ENCODE data around the gene TLCD3B. TPM values are rescaled to one million over a fixed set of nuclear protein-coding genes. Genes with fewer than 3 reads are reported as not detected.

Gene TLCD3B
- total and polyA plus RNA-seq, 9 of the 15 experiments (the other 6 are each of a cell fraction or from before 2014, with no cell fraction given), result 0.10 to 0.52 (median 0.23) TPM; not detected in 4

DNA sequence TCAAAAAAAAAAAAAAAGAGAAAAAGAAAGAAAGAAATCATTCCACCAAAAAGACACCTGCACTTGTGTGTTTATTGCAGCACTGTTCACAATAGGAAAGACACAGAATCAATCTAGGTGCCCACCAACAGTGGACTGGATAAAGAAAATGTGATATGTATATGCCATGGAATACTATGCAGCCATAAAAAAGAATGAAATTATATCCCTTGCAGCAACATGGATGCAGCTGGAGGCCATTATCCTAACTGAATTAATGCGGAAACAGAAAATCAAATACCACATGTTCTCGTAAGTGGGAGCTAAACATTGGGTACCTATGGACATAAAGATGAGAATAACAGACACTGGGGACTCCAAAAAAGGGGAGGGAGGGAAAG lies 13.8 kb downstream of the TLCD3B start:
- WGBS (ENCODE audit: insufficient coverage, low coverage, missing lambda C conversion rate), result 8% methylated on average over 2 of the region's 2 CpGs

More for the DNA sequence above, 13.8 kb downstream of the TLCD3B start:
- Histone ChIP-seq H3K9me1 (ENCODE audit: control insufficient read depth, insufficient read depth, low read length) (no peaks in the 10 kb centered on the region), H3K4me2 (ENCODE audit: insufficient read depth, low read length) (no peak overlapping the region), H3K9ac (ENCODE audit: insufficient read depth in 1 of 2, low read depth in 2 of 2, low read length in 2 of 2) (no peak overlapping the region), H3K27ac (ENCODE audit: extremely low read depth, low read depth, low read length) (no peak overlapping the region), H4K20me1 (replicated peaks; ENCODE audit: control insufficient read depth, insufficient read depth, low read length) (peaks cover 3% of the 10 kb centered on the region; the same call in 1 of the 2 replicates), H3K36me3 (ENCODE audit: control insufficient read depth, insufficient read depth, low read length) (no peaks in the 10 kb centered on the region), H3K27me3 (ENCODE audit: control insufficient read depth in 2 of 2, insufficient read depth in 2 of 2, low read length in 2 of 2) (peaks cover 0 to 4% of the 10 kb centered on the region in 2 experiments; a peak in 1 of 5 replicates), H3K4me1 (replicated peaks in 1 of 2; ENCODE audit: control insufficient read depth in 2 of 2, insufficient read depth in 2 of 2, low read length in 2 of 2) (peaks cover 0 to 13% of the 10 kb centered on the region in 2 experiments; a peak in 3 of 5 replicates), H3K79me2 (ENCODE audit: control insufficient read depth, insufficient read depth, low read length) (no peaks in the 10 kb centered on the region; the same call in 2 of the 3 replicates), H3K4me3 (no peak overlapping the region), H3K9me3 (replicated peaks; ENCODE audit: control insufficient read depth, insufficient read depth, low read depth, low read length) (no peaks in the 10 kb centered on the region), H2AFZ (ENCODE audit: low read depth, low read length) (no peak overlapping the region)
- POLR2A ChIA-PET, result no interaction called here
- ATAC-seq (no peak), FAIRE-seq (no peak), DNase-seq (ENCODE audit: extremely low read depth in 1 of 4, low spot score in 3 of 4) (no peak)
- in situ Hi-C loops (cut with MboI) (no loop called here), intact Hi-C loops (cut with micrococcal nuclease) (no loop called here)
- CTCF ChIA-PET (ENCODE audit: low intra/inter-chr PET ratio), result interaction anchor here (0.6 kb wide), 1 partner anchor 936 kb away, joined by 3 read pairs; no protein-coding TSS in a partner anchor
- no TSS peak for BruUV-seq (replicated peaks)
- TF ChIP-seq ZNF347 (CRISPR knock-in tag; IDR thresholded peaks at IDR 0.05; ENCODE audit: low read depth) (no peak), ZNF146 (CRISPR knock-in tag; IDR thresholded peaks at IDR 0.05; ENCODE audit: unreplicated experiment) (peak; percentile 90), RBM25 (IDR thresholded peaks at IDR 0.05; ENCODE audit: low read depth, low read length, severe bottlenecking) (peak; percentile 43)
- TF ChIP-seq, protein P1, sequence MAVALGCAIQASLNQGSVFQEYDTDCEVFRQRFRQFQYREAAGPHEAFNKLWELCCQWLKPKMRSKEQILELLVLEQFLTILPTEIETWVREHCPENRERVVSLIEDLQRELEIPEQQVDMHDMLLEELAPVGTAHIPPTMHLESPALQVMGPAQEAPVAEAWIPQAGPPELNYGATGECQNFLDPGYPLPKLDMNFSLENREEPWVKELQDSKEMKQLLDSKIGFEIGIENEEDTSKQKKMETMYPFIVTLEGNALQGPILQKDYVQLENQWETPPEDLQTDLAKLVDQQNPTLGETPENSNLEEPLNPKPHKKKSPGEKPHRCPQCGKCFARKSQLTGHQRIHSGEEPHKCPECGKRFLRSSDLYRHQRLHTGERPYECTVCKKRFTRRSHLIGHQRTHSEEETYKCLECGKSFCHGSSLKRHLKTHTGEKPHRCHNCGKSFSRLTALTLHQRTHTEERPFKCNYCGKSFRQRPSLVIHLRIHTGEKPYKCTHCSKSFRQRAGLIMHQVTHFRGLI (CRISPR knock-in tag; IDR thresholded peaks at IDR 0.05), result no peak
- TF ChIP-seq, protein P2, sequence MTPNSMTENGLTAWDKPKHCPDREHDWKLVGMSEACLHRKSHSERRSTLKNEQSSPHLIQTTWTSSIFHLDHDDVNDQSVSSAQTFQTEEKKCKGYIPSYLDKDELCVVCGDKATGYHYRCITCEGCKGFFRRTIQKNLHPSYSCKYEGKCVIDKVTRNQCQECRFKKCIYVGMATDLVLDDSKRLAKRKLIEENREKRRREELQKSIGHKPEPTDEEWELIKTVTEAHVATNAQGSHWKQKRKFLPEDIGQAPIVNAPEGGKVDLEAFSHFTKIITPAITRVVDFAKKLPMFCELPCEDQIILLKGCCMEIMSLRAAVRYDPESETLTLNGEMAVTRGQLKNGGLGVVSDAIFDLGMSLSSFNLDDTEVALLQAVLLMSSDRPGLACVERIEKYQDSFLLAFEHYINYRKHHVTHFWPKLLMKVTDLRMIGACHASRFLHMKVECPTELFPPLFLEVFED (CRISPR knock-in tag; conservative IDR thresholded peaks at IDR 0.05), result no peak
- TF ChIP-seq, protein P3, sequence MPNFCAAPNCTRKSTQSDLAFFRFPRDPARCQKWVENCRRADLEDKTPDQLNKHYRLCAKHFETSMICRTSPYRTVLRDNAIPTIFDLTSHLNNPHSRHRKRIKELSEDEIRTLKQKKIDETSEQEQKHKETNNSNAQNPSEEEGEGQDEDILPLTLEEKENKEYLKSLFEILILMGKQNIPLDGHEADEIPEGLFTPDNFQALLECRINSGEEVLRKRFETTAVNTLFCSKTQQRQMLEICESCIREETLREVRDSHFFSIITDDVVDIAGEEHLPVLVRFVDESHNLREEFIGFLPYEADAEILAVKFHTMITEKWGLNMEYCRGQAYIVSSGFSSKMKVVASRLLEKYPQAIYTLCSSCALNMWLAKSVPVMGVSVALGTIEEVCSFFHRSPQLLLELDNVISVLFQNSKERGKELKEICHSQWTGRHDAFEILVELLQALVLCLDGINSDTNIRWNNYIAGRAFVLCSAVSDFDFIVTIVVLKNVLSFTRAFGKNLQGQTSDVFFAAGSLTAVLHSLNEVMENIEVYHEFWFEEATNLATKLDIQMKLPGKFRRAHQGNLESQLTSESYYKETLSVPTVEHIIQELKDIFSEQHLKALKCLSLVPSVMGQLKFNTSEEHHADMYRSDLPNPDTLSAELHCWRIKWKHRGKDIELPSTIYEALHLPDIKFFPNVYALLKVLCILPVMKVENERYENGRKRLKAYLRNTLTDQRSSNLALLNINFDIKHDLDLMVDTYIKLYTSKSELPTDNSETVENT (CRISPR knock-in tag; IDR thresholded peaks at IDR 0.05), result no peak

Measured in K562 (cell line).